Measurements from ENCODE around the gene MNT.

The MNT gene

DNA sequence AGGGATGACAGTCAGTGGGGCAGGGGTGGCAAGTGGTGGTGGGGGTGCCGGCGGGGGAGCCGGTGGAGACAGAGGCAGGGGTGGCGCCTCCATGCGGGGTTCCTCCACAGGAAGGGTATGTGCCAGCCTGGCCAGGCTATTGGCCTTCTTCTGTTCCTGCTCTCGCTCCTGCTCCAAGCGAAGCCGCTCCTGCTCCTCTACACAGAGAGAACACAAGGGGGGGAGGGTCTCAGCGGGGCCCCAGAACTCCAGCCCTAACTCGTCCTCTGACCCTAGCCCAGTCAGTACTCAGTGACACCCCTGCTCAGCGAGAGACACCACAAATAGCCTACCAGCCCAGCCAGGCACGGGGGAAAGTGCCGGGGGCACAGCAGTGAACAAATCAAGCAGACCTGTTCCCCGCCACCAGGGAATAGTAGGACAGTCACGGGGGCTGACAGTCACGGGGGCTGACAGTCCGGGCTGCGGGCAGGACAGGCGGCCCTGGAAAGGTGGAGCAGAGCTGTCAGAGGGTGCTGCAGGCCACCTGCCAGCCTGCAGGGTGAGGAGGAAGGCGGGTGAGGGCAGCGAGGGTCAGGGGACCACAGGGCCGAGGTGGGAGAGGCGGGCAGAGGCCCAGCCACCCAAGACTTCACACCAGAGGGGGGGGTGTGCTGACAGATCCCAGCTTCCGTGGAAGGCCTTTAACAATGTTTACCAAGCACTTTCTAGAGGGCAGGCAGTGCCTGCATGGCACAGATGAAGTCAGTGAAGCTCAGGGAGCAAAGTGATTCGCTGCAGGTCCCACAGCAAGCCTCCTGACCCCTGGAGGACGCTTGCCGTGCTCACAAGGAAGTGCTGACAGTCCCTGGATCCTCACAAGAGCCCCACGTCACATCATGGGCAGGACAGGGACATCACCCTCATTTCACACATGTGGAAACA lies 5.3 kb downstream of the MNT start:
- no peak for DNase-seq

DNA sequence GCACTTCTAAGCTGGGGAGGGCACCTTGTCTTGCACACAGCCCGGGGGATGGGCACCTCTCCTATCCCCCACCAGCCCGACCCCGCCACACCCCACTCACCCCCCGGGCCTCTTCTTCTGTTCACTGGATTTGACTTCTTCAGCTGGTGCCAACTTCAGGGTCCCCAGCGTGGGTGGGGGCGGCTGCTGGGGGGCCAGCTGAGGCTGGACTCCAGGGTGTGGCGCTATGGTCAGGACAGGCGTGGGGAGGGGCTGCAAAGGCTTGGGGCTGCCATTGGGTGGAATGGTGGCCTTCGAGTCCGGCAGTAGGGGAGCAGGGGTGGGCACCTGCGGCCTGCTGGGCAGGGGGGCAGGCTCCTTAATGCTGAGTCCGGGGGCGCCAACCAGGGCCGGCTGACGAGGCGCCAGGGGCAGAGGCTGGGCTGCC lies 6.1 kb downstream of the MNT start:
- DNase-seq = no peak

DNA sequence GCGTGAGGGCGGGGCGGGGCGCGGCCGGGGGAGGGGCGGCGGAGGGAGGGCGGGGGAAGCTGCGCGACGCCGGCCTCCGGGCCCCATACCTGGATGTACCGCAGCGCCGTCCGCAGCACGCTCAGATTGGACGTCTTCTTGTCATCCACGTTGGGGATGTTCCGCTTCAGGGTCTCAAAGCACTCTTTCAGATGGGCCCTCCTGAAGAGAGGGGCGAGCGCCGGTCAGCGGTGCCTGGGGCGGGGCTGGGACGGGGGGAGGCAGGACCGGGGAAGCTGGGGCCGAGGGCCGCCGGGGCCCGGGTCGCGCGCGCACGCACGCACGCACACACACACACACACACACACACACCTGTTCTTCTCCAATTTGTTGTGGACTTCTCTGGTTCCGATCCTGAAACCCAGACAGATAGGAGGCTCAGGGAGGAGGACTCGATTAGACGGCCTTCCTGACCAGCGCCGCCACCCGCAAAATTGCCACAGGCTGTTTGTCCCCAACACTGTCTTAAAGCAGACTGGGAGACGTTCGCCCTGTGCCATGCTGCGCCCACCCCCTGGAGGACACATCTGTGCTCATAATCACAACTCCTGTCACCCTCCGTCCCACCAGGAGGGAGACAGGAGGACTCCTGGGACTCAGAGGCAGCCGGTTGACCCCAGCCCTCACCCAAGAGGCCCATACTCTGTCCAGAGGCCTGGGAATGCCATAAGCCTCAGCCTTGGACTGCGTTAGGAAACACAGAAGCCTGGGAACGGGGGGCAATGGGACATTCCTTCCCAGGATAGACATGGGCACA lies 6.7 kb downstream of the MNT start:
- peak; percentile 7 for DNase-seq

DNA sequence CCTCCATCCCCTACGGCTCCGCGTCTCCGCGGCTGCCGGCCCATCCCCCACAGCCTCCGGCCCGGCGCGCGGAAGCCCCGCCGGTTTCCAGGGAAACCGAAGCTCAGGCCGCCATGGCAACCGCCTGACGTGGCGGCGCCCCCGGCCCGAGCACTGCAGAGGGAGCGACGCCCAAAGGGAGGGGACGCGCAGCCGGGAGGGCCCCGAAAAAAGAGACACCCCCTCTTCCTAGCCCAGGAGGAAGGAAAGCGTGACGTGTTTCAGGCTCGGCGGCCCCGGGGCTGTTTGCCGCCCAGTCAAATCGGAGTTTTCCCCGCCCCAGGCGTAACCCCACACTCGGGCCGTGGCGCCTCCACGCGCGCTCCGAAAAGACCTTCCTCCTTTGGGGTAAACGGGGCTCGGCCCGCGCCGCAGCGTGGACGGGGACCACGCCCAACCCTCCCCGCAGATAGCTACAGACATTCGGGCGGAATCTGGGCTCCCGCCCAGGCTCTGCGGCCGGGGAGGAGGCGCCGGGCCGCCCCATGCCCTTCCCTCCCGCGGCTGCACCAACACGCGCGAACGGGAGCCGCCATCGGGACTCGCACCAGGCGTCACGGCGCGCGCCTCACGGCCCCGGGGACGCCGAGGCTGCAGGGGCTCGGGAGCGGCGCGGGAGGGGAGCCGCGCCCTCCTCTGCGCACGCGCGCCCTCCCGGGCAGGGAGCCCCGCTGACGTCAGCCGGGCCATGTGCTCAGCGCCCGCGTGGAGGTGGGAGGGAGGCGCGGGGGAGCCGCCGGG lies 7.5 kb downstream of the MNT start:
- peak; percentile 93 for DNase-seq

DNA sequence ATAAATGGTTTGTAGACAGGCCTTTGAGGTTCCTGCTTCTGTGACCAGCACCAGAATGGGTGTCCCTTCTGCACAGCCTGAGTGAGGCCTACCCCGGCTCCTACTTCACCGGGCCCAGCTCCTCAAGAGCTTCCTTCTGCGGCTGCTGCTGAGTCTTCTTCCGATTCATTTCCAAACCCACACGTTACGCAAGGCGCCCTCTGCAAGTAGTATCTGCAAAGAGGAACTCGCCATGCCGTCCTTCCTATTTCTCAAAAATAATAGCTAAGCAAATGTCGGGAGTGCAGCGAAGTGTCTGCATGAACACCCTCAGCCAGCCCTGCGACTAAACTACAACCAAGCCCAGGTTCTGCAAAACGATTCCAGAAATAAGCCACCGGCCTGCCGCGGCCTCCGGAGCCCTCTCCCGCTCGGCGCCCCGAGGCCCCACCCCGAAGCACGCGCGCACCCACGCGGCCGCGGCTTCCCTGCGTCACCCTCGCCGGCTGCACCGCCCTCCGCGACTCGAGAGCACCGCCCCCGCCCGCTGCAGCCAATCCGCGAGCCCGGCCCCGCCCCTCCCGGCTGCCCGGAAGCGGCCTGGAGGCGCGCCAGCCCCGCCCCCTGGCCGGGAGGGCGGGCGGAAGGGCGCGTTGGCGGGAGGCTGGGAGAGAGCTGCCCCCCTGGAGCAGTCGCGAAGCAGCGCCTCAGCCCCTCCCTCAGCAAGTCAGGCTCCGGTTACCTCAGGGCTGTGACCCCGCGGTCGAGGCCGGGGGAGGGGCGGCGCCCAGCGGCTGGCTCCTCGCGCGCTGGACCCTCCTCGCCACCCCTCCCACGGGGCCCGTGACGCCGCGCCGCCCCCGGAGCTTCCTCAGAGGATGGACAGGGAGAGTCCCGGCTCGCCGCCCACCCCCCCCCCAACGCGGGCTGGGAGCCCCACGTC lies 8.3 kb downstream of the MNT start:
- peak; percentile 97 for DNase-seq

DNA sequence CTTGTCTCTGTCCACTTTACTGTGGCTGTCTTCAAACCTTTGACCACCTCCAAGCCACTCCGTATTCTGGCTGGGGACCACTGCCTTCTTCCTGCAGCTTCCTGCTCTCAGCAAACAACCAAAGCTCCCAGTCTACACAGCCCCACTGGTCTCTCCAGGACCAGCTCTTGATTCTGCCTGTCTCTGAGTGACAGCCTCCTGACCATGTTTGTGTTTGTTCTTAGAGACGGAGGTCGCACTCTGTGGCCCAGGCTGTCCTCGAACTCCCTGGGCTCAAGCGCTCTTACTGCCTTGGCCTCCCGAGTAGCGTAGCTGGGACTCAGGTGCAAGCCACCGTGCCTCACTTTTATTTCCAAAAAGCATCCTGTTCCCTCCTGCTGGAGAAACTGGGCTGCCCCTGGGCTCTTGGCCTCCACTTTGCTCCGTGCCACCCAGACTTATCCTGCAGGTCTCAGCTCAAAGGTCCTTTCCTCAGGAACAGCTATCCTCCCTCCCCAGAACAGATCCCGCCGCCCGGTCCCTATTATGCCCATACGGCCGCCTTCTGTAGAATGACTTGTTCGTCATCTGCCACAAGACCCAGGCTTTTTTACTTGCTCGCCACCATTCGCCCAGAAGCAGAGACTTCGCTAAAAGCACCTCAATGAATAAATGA lies 9.1 kb downstream of the MNT start:
- DNase-seq = no peak

DNA sequence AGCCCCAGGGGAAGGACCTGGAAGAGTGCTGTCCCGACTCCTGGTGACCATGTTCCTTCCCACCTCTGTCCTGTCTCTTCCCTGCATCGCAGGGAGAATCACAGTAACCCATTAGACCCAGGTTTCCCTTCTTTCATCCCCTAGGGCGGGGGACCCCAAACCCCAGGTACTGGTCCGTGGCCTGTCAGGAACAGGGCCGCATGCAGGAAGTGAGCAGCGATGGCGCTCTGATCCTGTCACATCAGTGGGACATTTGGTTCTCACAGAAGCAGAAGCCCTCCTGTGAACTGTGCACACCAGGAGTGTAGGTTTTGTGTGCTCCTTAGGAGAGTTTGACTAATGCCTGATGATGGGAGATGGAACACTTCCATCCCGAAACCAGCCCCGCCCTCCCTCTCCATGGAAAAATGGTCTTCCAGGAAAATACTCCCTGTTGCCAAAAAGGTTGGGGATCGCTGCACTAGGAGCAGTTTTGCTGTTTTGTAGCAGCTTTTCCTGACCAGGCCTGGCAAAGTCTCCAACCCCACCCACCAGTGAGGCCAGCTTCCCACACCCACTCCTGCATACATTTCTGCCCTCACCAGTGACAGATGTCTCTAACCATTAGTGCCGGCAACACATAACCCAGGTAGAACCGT lies 10.5 kb downstream of the MNT start:
- DNase-seq = no peak

DNA sequence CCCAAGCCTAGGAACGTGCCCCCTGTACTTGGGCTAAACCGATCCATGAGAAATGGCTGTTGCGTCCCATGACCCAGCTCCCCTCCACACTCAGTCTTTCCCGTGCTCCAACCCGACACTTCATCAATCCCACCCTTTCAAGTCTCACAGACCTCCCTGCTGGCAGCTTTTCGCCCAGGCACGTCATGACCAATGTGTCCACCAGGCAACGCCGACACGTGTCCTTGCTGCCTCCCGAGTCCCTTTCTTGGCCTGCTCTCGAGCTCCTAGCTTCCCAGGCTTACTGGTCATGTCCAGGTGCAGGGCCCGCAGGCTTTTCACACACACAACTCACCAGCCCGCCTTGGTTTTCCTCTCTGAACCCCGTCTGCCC lies 12.2 kb downstream of the MNT start:
- DNase-seq = no peak

DNA sequence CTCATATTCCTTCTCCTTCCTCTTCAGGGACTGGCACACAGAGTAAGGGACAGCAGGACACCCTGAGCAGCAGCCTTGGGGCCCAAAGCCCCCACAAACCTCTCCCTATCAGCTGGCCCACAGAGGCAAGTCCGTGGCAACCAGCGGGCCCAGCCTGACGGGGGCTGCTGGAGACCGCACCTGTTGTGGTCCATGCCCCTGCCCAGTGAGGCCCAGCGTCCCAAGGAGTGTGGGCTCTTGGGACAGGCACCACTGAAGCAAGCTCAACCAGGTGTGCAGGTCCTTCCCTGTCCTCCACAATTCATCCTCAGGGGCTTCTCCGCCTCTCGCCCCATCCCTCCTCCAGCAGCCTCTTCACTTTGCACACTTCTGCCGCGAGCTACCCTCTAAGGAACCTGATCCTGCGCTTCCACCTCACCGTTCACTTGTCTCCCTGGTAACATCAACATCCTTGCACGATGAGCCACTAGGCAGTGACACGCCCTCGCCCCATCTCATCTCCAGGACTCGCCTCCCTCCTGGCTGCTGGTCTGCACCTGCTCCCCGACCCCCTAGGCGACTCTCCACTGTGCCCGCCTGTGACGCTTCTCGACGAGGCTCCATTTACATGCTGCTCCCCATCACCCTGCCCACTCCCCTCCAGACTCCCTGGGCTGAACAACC lies 12.7 kb downstream of the MNT start:
- no peak for DNase-seq

DNA sequence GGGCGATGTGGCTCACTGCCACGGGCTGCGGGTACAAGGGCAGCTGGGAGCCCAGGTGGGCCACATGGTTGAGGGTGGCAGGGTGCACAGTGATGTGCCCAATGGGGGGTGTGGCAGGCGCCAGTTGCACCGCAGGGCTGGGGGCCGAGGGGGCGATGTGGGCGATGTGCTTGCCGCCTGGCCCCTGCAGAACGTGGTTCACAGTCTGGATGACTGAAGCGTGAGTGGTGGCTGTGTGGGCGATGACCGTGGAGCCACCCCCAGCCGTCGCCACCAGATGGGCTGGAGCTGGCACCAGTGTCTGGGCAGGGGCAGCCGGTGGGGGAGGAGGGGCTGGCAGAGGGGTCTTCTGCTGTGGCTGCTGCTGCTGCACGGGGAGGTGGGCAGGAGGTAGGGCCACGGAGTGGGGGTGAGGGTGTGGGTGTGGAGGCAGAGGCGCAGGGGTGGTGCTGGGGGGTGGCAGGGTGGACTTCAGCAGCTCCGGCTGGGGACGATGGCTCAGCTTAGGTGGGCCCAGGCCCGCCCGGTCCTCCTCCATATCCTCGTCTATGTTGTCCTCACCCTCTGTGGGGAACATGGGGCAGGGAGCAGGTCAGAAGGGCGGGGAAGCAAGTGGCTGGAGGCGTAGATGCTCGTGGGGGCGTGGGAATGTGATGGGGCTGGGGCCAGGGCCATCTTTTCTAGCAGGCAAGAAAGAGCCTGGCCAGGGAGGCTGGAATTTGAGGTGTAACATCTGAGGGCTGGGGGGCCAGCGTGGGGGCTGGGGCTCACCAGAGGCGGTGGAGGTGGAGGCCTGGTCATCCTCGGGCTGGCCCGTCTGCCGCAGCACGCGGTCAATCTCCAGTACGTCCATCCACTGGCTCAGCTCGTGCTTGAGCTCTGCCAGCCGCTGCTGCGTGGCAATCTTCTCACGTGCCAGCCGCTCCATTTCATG lies 13.5 kb downstream of the MNT start:
- DNase-seq = no peak

DNA sequence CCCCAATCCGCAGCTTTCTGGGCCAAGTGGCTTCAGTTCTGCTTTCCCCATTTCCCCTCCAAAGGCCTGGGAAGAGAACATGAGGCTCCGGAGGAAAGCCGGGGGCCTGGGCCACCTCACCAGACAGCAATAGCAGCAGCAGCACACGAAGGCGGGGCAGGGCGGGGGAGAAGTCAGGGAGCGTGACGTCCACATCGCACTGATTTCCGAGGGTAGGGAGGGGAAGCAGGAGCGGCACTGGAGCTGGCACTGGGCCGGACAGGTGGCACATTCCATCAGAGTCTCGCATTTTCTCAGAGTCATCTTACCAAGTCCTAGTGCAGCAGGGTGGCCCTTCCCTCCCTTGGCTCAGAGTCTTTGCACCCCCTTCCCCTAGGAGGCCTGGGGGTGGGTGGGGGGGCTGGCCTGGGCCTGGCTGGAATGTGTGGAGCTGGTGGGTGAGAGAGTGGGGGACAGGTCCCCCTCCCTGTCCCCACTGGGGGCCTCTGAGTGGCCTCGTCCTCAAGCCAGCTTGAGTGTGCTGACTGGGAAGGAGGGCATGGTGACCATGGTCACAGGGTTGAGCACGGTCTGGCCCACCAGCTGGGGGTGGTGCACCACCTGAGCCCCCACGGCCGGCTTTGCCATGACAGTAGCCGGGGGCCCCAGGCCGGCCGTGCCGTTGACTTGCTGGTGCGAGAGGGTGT lies 14.3 kb downstream of the MNT start:
- no peak for DNase-seq

DNA sequence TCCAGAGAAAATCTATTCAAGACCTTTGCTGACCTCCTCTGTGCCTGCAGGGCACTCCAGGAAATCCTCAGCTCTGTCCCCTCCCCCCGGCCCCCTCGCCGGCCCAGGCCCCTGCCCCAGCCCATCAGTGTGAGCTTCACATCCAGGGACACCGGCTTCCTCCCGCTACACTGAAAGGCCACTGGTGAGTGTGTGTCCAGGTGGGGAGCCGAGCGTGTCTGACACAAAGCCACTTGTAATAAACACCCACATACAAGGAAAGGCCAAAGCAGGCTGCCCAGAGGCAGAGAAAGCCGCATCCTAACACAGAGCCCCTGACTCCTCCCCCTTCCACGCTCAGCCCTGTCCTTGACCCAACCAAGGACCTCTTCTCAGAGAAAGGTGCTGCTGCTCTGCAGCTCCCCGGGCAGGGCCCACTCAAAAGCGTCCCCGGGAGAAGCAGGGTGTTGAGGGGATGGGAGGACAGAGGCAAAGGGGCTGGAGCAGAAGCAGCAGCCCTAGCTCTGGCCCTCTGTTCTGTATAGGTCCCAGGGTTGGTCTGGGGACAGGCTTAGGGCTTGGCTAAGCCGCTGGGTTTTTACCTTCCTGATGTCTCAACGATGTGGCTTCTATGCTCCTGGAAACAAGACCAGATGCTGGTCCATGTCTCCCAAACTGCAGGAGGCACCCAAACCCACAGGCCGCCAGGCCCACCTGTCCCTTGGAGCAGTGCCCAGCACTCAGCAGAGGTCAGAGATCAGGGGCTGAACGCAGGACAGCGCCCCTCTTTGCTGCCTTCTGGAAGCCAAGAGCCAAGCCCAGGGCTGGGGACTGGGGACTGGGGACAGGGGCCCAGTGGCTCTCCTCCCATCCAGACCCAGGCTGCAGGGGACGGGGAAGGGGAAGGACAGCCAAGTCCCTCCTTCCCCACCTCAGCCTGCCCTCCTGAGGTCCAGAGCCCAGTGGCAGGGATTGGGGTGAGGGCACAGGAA lies 15.3 kb downstream of the MNT start:
- no peak for DNase-seq

DNA sequence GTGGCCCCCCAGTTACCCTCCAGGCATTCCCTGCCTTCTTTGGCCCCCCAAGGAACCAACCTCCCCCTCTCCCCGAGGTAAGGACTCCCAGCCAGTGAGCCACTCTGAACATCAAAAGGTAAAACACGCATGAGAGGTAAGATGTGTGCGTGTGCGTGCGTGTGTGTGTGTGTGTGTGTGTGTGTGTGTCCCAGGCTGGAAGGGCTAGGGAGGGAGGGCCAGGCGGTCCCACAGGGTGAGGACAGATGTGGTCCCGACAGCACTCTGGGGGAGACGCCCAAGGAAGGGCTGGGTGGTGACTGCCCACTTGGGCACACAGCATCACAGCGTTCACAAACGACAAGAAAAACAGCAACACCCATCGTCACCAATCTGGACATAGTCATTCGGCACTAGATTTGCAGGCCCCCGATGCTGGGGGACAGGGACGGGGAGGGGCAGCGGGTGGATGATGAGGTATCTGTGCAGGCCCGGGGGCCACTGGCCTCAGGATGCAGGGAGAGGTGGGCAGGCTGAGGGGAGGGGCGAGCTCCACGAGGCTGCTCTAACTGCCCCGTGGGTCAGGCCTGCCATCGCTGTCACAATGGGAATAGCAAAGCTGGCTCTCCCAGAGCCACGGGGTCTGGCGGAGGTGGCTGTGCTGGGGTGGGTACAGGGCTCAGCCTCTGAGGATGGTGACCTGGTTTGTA lies 16.3 kb downstream of the MNT start:
- DNase-seq = no peak

DNA sequence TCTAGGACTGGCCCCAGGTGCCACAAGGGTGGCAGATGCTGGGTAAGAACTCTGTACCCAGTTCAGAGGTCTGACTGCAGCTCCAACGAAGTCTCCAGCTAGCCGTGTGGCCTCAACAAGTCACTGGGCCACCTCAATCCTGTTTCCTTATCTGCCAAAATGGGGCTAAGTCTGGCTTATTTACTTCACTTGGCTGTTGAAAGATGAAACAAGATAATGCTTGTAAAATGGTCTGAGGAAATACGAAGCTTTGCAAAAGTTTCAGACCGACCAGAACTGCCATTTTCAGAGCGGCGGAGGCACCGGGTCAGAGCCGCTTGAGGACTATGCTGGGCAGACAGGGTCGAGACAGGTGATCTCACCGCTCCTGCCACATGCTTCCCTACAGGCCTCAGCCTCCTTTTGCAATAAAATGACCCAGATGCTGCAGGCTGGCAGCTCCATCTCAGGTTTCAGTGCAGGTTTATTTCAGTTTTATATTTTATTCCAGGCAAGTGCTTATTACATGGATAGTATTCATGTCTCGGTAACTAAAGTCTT lies 17.2 kb downstream of the MNT start:
- DNase-seq = no peak

DNA sequence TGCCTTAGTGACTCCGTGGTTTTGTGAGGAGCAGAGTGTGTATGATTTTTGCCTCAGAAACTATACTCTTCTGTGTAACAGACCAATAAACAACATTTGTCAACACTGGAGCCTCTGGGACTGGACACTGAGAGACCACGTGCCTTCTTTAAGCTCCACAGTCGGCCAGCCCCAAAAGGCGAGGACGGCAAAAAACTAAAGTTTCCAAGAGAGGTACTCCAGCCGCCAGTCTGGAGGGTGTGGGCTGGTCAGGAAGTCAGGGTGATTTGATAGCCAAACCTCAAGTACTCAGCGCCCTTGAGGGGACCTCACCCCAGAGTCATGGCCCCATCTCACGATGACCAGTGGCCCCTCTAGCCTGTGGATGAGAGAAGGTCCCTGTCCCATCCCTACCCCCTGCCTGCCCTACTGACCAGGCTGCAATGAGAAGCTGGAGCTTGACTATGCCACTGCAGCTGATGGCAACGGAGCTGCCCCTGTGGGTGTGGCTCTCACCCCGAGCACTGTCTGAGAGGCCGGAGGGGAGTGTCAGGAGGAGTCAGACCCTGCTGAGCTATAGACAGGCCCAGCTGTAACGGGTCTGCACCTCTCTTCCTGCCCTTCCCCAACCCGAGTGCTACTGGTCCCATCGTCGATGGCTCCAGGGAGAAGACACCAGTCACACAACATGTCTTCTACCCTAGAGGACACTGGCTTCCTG lies 19.8 kb downstream of the MNT start:
- DNase-seq = no peak
